ENCODE results near the gene SCO1.
"Not testable (repeated sequence)": the region's sequence is repeated elsewhere in the genome, so short reads cannot be mapped to it uniquely, and the experiment has no call there.

Gene SCO1

DNA sequence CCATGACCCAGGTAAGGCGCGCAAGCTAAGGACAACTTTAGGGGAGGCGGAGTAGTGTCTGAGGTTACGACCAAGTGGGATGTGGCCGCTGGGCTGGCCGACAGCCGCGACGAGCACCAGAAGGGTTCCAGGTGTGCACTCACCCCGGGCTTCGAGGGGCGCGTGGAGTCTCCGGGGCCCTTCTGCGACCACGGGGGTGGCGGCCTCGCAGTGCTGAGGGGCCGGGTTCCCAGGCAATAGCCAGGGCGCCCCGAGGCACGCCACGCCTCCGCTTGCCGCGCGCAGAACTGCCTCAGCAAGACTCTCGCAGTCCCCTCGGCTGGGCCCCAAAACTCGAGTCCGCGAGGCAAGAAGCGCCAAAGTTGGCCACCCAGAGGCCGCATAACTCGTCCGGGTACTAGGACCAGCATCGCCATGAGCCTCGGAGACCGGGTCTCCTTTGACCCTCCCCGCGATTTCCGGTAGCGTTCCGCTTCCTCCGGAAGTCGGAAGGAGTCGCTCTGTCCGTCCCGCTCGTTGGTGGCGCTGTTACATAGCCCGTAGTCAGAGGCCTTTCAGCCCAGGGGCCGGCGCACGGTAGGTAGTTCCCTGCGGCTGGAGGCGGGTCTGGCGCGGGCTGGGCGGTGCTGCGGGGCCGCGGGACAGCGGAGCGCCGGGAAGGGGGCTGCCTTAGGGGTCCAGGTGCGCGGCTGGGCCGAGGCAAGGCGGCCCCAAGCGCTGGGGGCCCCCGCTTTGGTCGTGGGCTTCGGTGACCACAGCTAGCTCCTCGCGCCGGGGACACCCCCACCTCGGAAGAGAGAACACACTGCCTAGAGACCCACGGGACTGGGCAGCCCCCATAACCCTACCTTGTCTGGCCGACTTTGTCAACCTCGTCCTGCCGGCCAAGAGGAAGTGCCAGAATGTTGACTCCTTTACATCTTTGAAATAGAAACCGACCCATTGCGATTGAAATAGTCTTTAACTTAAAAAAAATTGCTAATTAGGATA lies at the start of gene SCO1, which contains the start of gene ADPRM:
SCO1 (minus strand) TSS at position 442 of the 990 bp plus-strand sequence; CDS start at position 416, 26 bp downstream.
ADPRM (plus strand) TSS at position 503 of the 990 bp plus-strand sequence. CDS start 7,333 bp downstream, outside the sequence.
- DNase-seq, result peak; percentile 94

DNA sequence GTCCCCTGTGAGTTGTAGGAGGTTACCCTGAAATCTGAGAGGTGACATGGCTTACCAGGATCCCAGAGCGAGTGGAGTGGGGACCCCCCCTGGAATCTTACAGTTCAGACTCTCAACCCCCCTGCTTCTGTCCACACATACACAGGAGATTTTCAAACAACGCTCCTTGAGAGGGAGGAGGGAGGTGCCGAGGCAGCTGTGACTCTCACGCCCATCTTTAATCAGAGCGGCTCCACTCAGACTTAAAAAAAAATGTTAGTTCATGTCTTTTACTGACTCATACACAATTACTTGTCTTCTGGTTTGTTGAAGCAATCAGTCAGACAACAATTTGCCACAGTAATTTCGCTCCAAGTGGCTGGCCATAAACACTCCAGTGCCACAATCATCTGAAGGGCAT lies 47.9 kb upstream of the SCO1 start:
- no peak for DNase-seq

DNA sequence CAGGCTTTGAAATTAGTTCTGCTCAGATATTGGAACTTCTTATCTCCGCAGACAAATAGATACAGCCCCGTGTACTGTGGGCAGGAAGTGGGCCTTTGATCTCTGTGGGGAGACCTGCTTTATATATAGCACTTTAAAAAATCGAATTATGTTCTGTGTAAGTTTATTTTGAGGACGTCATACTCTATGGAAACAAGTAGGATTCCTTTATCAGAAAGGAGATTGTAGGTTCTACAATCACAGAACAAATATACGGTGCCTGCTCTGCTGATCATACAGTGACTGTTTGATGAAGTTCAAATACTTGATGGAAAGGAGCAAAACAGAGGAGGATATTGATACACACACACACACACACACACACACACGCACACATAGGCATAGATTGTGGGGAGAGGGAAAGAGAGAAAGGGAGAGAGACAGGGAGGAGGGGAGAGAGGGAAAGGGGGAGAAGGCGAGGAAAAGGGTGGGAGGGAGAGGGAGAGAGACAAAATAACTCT lies 47.2 kb upstream of the SCO1 start:
- DNase-seq, result no peak

DNA sequence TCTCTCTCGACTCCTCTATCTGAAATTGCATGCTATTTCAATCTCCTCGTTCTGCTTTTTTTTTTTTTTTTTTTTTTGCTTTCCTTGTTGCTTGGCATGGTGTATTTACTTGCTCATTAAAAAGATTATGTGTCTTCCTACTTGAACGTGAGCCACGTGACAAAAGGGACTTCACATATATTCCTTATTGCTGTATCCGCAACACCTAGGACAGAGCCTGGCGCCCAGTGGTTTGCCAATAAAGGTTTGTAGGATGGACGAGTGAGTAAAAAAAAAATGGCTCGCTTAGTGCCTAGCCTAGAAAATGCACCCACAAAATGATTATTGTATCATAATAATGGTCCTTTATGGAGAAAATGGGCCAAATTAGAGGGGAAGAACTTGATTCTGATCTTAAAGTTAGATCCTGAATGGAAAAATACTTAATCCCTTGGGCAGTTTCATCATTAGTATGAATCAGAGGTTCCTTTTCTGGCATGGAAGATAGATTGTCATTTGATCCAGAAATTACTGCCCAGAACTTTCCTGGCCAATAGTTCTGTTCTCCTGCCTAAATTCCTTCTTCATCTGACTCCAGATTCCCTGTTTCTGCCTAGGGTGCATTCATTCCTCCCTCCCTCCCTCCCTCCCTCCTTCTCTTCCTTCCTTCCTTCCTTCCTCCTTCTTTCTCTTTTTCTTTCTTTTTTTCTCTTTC lies 46.1 kb upstream of the SCO1 start:
- no peak for DNase-seq

DNA sequence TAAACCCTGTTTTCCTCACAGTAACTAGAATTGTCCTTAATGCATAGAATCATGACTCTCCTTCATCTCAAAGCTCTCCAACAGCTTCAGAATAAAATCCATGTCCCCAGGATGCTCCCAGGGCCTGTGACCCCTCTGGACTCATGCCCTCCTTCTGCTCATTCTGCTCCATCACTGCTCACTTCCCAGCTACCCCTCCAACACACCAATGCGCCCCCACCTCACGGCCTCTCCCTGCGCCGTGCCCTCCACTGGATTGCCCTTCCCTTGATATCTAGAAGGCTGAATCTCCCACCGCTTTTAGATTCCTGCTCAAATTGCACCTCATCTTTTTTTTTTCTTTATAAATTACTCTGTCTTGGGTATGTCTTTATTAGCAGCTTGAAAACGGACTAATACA lies 45.1 kb upstream of the SCO1 start:
- no peak for DNase-seq

DNA sequence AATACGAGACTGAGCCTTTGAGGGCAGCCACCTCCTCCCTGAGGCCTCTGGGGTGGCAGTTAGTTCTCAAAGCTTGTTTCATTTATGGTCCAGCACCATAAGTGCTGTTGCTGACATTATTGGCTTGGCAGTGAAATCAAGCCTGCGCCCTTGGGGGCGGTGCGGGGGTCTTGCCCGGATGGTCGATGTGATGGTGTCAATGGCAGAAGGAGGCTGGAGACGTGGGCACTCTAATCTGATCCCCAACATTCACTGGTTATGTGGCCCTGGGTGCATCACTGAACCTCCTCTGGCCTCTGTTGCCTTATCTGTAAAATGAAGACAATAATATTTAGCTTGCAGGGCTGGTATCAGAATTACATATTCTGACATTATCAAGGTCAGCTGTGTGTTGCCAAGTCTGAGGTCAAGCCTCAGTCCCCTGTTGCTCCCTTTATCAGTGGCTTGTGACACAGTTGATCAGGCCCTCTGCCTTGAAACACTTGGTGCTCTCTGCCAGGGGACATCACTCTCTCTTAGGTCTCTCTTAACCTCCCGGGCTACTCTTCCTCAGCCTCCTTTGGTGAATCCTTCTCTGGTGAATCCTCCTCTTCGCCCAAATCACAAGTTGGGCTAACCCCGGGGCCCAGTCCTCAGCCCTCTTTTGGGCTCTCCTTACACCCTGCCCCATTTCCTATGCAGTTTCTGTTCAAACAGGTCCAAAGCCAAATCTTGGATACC lies 44.2 kb upstream of the SCO1 start:
- no peak for DNase-seq

DNA sequence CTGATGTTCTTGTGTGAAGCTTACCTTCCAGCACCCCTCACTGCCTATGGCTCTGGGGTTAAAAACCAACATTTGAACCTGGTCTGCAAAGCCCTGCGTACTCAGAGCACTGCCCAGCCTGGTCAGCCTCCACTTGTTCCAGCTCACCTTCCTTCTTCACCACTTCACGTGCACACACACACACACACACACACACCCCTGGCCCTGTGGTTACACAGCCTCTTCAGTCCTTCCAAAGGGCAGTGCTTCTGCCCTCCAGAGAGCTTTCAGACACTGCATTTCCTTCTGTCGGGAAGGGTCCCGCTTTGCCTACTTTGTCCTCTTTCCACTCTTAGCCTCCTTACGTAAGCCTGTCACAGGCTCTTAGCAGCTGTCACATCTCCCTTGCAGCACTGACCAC lies 42.1 kb upstream of the SCO1 start:
- DNase-seq, result peak; percentile 61

DNA sequence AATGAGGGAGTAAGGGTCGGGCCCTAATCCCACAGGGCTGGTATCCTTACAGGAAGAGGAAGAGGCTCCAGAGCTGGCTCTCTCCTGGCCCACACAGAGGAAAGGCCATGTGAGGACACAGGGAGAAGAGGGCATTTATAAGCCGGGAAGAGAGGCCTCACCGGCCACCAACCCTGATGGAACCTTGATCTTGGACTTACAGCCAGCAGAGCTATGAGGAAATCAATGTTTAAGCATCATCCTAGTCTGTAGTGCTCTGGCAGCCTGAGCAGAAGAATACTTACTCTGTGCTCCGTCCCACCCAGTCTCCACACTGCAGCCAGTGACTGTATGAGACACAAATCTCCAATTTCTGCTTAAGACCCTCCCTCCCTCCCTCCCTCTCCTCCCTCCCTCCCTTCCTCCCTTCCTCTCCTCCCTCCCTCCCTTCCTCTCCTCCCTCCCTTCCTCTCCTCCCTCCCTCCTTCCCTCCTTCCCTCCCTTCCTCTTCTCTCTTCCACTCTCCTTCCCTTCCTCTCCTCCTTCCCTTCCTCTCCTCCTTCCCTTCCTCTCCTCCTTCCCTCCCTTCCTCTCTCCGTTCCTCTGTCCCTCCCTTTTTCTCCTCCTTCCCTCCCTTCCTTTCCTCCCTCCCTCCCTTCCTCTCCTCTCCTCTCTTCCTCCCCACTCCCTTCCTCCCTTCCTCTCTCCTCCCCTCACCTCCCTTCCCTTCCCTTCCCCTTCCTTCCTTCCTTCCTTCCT lies 41.4 kb upstream of the SCO1 start:
- no peak for DNase-seq

DNA sequence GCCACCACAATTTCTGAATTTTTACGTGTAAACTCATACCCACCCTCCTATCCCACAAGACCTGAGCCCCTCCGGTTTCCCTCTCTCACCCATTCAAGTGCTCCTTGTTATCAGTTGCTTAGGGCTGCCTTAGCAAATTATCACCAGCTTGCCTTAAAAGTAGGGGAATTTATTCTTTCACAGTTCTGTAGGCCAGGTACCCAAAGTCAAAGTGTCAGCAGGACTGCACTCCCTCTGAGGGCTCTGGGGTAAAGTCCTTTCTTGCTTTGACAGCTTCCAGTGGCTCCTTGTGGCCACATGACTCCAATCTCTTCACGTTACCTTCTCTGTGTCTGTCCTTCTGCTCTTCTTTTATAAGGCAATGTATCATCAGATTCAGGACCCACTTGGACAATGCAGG lies 40.4 kb upstream of the SCO1 start:
- DNase-seq, result no peak

DNA sequence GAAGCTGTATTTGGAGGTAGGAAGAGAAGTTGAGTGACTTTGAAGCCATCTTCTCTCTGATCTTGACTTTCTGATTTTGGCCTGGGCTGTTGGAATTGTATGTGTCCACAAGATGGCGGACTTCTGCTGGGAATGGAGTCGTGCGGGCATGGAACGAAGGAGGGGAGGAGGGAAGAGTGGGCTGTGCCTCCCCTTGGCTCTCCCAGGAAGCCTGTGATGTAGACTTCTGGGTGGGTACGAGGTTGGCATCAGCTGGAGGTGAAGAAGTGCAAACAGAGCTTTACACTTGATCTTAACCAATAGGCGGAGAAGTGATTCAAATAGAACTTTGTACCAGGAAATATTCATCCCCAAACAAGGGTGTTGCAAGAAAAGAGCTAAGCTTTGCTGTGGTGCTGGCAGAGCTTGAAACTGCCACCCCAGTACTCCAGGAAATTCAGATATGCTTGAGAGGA lies 39.9 kb upstream of the SCO1 start:
- DNase-seq, result peak; percentile 74

DNA sequence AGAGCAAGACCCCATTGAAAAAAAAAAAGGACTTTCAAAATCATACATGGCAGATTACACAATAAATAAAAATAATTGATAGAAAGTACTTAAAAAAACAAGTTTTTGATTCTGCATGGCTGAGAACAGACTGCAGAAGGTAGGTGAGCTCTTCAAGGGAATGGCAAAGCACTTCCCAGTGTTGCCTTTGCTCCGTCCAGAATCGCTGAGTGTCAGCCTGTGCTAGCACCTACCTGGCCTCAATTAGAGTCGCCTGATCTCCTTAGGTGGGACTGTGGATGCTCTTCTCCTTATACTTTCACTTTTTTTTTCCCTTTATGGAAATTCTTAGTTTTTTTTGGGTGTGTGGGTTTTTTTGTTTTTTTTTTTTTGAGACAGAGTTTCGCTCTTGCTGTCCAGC lies 38.5 kb upstream of the SCO1 start:
- DNase-seq, result no peak

DNA sequence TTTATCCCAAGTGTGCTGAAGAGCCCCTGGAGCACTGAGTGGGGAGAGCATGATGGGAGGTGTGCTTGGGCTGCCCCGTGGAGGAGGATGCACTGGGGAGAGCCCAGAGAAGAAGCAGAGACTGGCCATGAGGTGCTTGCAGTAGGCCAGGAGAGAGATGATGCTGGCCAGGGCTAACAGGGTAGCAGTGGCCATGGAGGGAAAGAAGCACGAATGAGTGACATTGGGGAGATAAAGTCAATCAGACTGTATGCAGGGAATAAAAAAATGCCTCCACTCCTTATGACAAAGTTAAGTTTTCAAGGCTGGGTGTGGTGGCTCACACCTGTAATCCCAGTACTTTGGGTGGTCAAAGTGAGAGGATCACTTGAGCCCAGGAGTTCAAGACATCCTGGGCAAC lies 37.9 kb upstream of the SCO1 start:
- no peak for DNase-seq

DNA sequence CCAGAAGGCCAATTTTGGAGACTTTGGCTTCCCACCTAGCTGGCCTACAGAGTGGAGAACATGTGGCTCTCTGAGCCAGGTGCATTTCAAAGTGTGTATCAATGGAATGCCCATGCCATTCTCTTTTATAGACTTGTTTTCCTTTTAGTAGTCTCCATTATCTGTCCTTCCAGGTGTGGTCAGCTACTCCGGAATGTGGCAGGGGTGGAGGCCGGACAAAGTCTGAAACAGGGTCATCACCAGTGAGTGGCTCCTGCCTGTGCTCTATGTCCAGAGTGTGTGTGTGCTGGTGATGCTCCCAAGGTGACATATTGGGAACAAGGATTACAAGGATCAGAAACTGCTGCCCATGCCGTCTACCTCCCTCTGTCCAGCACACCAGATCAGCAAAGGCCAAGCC lies 36.3 kb upstream of the SCO1 start:
- DNase-seq, result no peak

DNA sequence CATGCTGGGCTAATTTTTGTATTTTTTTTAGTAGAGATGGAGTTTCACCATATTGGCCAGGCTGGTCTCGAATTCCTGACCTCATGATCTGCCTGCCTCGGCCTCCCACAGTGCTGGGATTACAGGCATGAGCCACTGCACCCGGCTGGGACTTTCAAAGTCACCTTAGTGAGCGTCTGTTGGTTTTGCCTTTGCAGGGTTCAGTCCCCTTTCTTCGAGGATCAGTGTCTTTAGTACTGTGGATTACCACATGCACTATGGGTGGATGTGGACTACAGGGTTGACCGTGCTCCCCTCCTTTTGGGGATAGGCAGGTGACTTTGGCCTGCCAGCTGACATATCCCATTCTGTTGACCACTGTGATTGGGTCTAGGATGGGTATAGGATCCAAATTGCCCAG lies 34.8 kb upstream of the SCO1 start:
- DNase-seq, result not testable (repeated sequence)

DNA sequence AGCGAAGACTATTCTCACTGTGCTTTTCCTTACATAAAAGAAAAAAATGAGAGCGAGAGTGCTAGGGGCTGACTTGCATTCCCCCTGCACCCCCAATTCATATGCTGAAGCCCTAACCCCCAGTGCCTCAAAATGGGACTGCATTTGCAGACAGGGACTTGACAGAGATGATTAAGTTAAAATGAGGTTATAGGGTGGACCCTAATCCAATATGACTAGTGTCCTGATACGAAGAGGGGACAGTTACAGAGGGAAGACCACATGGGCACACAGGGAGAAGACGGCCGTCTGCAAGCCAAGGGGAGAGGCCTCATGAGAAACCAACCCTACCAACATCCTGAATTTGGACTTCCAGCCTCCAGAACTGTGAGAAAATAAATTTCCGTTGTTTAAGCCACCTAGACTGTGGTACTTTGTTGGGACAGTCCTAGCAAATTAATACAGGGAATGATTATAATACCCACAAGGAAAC lies 34.1 kb upstream of the SCO1 start:
- DNase-seq, result no peak

DNA sequence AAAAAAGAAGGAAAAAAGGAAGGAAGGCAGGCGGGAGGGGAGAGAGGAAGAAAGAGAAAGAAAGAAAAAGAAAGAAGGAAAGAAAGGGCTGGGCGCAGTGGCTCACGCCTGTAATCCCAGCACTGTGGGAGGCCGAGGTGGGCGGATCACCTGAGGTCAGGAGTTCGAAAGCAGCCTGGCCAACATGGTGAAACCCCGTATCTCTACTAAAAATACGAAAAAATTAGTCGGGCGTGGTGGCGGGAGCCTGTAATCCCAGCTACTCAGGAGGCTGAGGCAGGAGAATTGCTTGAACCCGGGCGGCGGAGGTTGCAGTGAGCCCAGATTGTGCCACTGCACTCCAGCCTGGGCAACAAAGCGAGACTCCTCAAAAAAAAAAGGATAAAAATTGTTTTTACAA lies 32.9 kb upstream of the SCO1 start:
- DNase-seq, result not testable (repeated sequence)

DNA sequence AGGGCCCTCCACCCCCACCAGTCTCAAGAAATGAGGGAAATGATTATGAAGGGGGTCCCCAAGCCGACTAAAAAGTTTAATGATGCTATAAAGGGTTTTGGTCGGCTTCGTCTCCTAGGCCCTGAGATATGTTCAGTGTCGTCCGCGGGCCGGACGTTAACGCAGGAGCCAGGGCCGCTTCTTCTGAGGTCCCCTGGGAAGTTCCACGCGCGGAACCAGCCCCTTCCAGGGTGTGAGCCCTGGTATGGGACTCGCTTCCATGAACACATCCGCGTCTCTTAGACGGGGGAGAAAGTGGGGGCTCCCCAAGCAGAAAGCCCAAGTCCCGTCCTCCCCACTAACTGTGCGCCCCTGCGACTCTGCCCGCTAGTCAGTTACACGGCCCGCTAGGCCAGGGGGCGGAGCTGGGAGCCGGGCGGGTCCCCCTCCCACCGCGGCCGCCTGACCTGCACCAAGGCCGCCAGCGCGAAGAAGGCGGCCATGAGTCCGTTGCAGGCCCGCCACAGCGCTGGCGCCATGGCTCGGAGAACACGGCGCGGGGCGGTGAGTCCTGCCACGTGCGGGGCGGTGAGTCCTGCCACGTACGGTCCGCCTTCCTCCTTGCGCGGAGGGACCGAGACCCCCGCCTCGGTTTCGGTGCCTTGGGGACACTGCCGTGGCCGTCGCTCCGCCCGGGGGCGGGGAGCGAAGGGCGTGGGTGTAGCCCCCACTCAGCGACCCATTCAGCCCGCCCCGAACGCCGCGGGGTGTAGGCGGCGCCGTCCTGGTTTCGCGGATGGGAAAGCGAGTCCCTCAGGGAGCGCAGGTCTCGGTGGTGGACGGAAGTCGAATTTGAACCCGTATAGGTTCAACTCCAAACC lies 32.2 kb upstream of the SCO1 start, which contains the start of gene TMEM220:
TMEM220 (minus strand) TSS at position 690 of the 860 bp plus-strand sequence; CDS start at position 518, 172 bp downstream.
- peak; percentile 96 for DNase-seq

DNA sequence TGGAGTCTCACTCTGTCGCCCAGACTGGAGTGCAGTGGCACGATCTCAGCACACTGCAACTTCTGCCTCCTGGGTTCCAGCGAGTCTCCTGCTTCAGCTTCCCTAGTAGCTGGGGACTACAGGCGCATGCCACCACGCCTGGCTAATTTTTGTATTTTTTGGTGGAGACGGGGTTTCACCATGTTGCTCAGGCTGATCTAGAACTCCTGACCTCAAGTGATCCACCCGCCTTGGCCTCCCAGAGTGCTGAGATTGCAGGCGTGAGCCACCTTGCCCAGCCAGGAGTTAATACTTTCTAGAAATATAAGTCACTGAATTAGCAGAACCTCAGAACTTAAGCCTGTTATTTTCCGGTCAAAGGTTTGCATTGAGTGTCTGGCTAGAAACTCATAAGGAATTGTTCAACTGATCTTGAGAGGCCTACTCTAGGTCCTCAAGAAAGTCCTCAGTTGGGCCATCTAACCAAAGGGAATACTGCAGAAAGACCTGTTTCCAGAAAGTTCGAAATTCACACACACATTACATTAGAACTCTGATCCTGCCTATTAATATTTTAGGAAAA lies 31.1 kb upstream of the SCO1 start:
- no peak for DNase-seq

DNA sequence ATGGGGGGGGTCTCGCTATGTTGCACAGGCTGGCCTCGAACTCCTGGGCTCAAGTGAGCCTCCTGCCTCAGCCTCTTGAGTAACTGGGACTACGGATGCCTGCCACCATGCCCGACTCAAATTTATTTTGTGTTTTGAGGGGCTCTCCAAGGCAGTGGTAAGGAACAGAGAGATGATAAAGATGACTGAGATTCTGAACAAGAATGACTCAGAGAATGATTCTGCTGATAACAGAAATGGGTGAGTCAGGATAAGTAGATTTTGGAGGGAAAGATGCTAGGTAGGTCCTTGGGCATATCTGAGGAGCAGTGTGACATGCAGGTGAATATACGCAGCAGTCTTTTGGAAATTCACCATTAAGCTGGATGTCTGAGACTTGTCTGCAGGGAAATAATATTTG lies 29.9 kb upstream of the SCO1 start:
- DNase-seq, result no peak

DNA sequence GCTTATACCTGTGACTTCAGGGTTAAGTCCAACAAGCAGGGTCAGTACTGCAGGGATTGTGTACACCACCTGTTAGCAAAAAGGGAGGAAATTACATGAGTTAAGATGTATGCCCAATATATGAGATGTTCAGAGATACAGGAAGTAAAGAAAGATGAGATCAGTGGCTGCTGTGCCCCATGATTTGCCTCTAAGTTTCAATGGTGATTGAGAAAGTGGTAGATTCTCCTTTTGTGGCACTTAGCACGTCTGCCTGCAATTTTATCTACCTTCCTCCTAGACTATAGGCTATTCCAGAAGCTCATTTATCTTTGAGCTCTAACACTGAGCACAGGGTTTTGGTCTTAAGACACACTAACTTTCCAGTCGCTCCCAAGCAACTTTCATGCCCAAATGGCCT lies 28.9 kb upstream of the SCO1 start:
- DNase-seq, result no peak

DNA sequence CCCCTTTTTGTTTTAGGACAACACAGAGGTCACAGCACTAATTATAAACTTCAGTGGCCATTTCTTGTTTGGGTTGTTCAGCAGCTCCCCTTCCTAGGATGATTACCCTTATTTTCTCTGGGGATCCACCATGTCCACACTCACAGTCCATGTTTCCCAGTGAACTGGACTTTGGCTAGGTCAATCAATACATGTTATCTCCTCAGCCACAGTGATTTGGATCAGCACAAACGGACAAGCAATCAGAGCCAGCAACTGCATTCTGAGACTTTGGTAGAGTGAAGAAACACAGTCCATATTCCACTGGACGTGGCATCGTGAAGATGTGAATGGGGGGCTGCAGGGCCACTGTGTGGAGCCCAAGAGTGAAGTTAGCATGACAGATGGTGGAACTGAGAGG lies 27.9 kb upstream of the SCO1 start:
- no peak for DNase-seq

Data from retina (tissue), 1 donor.